ENCODE measurements around the gene AOC3.
"Not testable (repeated sequence)": the region's sequence is repeated elsewhere in the genome, so short reads cannot be mapped to it uniquely, and the experiment has no call there.

The AOC3 gene

DNA sequence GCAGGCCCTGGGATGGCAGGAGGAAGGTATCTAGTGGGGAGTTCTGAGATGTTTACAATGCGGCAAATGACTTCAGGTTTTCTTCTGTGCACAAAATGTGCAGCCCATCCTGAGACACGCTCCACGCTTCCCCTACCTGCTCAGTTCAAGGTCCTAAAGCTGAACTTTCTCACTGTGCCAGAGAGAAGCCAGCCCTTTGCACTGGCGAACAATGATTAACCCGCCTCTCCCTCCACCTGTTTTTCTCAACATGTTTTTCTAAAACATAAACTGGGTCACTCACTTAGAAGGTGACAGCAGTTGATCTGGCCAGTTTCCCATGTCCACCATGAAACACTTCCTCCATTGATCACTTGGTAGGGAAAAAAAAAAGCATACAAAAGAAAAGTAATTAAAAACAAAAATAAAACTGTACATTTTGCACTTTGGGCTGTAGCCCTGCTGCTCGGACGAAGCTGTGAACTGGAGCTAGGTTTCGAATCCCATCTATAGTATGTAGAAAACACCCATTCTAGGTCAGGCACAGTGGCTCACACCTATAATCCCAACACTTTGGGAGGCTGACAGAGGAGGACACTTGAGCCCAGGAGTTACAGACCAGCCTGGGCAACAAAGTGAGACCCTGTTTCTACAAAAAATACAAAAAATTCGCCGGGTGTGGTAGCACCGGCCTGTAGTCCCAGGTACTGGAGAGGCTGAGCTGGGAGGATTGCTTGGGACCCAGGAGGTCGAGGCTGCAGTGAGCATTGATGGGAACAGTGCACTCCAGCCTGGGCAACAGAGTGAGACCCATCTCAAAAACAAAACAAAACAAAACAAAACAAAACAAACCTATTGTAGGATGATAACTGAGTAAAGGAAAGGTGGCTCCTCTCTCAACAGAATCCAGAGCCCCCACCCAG lies 43.5 kb downstream of the AOC3 start:
- no peak for DNase-seq

DNA sequence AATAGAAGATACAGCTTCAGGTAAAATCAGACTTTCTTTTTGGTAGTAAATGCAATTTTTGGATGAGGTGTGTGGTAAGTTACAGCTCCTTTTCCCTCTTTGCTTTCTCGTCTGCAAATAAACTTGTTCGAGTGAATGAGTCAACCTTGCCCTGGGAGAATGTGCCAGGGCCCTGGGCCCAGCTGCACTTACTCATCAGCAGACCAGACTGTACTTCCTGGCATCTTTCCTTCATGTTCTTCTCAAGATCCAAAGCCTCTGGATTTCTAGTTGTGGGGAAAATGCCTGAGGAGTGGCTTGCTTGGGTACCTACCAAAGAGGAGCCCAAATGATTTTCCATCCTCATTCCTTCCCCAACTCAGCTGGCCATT lies 44.2 kb downstream of the AOC3 start:
- DNase-seq: no peak

- DNase-seq: no peak
Measured at GRCh38 chr17:42898147-42898811, 47.3 kb downstream of the AOC3 start.

DNA sequence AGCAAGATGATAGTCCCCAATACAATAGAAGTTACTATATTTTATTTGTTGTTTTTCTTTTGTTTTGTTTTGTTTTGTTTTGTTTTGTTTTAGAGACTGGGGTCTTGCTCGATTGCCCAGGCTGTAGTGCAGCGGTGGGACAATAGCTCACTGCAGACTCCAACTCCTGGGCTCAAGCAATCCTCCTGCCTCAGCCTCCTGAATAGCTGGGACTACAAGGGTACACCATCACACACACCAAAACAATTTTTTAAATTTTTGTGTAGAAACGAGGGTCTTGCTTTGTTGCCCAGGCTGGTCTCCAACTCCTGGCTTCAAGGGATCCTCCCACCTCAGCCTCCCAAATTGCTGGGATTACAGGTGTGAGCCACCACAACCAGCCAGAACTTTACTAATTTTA lies 49.0 kb downstream of the AOC3 start:
- not testable (repeated sequence) for DNase-seq

DNA sequence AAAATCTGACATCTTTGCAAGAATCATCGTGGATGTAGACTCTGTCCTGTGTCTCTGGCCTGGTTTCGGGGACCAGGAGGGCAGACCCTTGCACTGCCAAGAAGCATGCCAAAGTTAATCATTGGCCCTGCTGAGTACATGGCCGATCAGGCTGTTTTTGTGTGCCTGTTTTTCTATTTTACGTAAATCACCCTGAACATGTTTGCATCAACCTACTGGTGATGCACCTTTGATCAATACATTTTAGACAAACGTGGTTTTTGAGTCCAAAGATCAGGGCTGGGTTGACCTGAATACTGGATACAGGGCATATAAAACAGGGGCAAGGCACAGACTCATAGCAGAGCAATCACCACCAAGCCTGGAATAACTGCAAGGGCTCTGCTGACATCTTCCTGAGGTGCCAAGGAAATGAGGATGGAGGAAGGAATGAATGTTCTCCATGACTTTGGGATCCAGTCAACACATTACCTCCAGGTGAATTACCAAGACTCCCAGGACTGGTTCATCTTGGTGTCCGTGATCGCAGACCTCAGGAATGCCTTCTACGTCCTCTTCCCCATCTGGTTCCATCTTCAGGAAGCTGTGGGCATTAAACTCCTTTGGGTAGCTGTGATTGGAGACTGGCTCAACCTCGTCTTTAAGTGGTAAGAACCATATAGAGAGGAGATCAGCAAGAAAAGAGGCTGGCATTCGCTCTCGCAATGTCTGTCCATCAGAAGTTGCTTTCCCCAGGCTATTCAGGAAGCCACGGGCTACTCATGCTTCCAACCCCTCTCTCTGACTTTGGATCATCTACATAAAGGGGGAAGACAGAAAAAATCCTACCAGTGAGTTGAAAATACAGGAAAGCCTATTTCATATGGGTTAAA lies 49.7 kb downstream of the AOC3 start, which contains the start of gene G6PC1:
TSS of gene G6PC1 (plus strand) at position 340 of the 872 bp plus-strand sequence. CDS start at position 418, 78 bp downstream.
- DNase-seq: no peak

DNA sequence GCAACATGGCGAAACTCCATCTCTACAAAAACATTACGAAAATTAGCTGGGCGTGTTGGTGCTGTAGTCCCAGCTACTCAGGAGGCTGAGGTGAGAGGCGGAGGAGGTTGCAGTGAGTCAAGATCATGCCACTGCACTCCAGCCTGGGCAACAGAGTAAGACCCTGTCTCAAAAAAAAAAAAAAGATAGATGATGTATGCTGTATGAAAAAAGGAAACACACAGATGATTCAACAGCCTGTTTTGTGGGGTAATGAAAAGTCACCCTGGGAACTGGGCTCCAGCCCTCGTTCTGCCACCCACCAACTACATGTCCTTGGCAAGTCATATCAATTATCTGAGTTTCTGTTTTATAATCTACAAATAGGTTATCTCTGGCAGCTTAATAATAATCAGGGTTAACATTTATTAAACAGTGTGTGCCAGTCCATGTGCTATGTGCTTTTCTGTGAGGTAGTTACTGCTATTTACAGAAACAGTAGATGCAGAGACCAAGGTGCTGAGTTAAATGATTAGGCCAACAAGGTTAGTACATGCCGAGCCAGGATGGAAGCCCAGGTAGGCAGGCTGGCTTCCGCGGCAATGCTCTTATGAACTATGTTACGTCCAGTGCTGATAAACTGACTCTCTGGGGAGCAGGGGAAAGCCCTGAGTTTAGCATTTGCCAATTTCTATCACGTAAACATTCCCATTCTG lies 50.7 kb downstream of the AOC3 start:
- no peak for DNase-seq

DNA sequence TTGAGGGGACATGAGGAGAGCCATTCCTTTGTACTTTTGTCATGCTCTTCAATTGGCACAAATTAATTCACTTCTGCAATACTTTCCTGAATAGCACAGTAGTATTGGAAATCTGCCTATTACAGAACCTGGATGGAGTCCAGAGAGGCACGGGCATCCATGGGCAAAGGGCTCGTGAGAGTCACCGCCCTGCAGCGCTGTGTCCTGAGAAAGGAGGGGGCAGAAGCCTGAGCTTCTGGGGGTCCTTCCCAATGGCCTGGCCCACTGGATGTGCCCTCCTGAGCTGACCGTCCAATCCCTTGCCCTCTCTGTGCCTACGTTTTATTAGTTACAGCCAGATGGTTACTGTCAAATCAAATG lies 53.1 kb downstream of the AOC3 start:
- DNase-seq: no peak

DNA sequence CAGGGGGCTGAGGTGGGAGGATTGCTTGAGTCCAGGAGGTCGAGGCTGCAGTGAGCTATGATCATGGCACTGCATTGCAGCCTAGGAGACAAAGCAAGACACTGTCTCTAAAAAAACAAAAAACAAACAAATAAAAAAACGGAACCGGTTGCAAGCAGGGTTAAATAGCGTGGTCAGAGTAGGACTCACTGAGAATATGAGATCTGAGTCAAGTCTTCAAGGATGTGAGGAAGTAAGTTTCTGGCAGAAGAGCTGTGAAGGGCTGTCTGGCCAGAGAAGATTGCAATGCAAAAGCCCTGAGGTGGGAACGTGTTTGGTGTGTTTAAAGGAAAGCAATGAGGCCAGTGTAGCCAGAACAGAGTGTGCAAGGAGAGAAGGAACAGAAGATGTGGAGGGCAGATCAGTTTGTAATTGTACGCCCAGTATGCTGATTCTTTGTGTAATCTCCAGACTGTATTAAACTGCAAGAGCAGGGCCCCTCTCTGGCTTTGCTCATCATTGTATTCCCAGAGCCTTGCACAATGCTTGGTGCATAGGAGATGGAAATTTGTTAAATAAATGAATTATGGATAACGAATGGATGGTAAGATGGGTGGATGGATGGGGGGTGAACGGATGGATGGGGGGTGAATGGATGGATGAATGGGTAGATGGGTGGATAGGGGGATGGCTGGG lies 55.9 kb downstream of the AOC3 start:
- no peak for DNase-seq
